Measurements from ENCODE around the gene KIAA0319L. TPM values are rescaled to one million over a fixed set of nuclear protein-coding genes. Genes with fewer than 3 reads are reported as not detected.

The KIAA0319L gene
- total and polyA plus RNA-seq, 2 experiments from 2014 or later = 16.6 to 28.3 TPM

- no peaks in the 10 kb centered on the region; the same call in 1 of the 2 replicates for H3K4me1 ChIP-seq (ENCODE audit: insufficient read depth)
- no peaks in the 10 kb centered on the region for H4K20me1 ChIP-seq (ENCODE audit: insufficient read depth)
- in situ Hi-C loops (cut with MboI) = loop anchor here (5.0 kb wide), 1 partner anchor 111 kb away; no protein-coding TSS in a partner anchor
- 82 to 85% methylated on average over 12 of the region's 12 CpGs for WGBS, 2 experiments (ENCODE audit: low coverage in 1 of 2, low lambda C conversion rate in 2 of 2, missing lambda C conversion rate in 2 of 2)
- peaks cover 1% of the 10 kb centered on the region; the same call in 1 of the 2 replicates for H3K79me2 ChIP-seq (ENCODE audit: insufficient read depth)
- TF ChIP-seq EZH2phosphoT487 (IDR thresholded peaks at IDR 0.05; ENCODE audit: insufficient read depth, low read depth) (no peak), EZH2 (IDR thresholded peaks at IDR 0.05; ENCODE audit: insufficient read depth, poor library complexity, severe bottlenecking) (no peak)
- H3K4me2 ChIP-seq (ENCODE audit: unreplicated experiment) = no peak overlapping the region
- H3K27me3 ChIP-seq (replicated peaks; ENCODE audit: insufficient read depth) = no peaks in the 10 kb centered on the region
- no peak overlapping the region for H2AFZ ChIP-seq
- no peak for DNase-seq
- H3K4me3 ChIP-seq = no peak overlapping the region
- H3K9me2 ChIP-seq (ENCODE audit: insufficient read depth) = no peaks in the 10 kb centered on the region
- no peaks in the 10 kb centered on the region for H3K36me3 ChIP-seq (ENCODE audit: low read depth)
- H3K9ac ChIP-seq = no peak overlapping the region
- no peaks in the 10 kb centered on the region for H3F3A ChIP-seq (ENCODE audit: insufficient read depth)
- H3K9me3 ChIP-seq (ENCODE audit: low read depth) = no peaks in the 10 kb centered on the region
- H3K27ac ChIP-seq = no peak overlapping the region
These were observed 6.0 kb upstream of the KIAA0319L start for GRCh38 chr1:35563166-35563565.

GRCh38 chr1:35561972-35562680 is 4.9 kb upstream of the KIAA0319L start:
- Histone ChIP-seq H3K36me3 (ENCODE audit: low read depth) (no peaks in the 10 kb centered on the region), H3K4me2 (ENCODE audit: unreplicated experiment) (no peak overlapping the region)
- in situ Hi-C loops (cut with MboI) = loop anchor here (5.0 kb wide), 1 partner anchor 110 kb away; no protein-coding TSS in a partner anchor

GRCh38 chr1:35561297-35561971 is 4.2 kb upstream of the KIAA0319L start:
- H3K4me1 ChIP-seq (ENCODE audit: insufficient read depth) = peaks cover 1% of the 10 kb centered on the region
- no peak overlapping the region for H3K27ac ChIP-seq
- TF ChIP-seq EZH2phosphoT487 (IDR thresholded peaks at IDR 0.05; ENCODE audit: insufficient read depth, low read depth) (no peak), EZH2 (IDR thresholded peaks at IDR 0.05; ENCODE audit: insufficient read depth, poor library complexity, severe bottlenecking) (no peak)
- no peak overlapping the region for H3K4me3 ChIP-seq
- 88 to 91% methylated on average over 10 to 11 of the region's 11 CpGs for WGBS, 2 experiments (ENCODE audit: low coverage in 1 of 2, low lambda C conversion rate in 2 of 2, missing lambda C conversion rate in 2 of 2)
- H4K20me1 ChIP-seq (ENCODE audit: insufficient read depth) = no peaks in the 10 kb centered on the region
- no peak overlapping the region for H2AFZ ChIP-seq
- DNase-seq = no peak
- in situ Hi-C loops (cut with MboI) = loop anchor here (5.0 kb wide), 1 partner anchor 109 kb away; no protein-coding TSS in a partner anchor
- no peaks in the 10 kb centered on the region for H3K27me3 ChIP-seq (replicated peaks; ENCODE audit: insufficient read depth)
- H3K79me2 ChIP-seq (ENCODE audit: insufficient read depth) = peaks cover 6% of the 10 kb centered on the region; the same call in 1 of the 2 replicates
- H3K36me3 ChIP-seq (ENCODE audit: low read depth) = no peaks in the 10 kb centered on the region
- no peaks in the 10 kb centered on the region for H3K9me2 ChIP-seq (ENCODE audit: insufficient read depth)
- H3K4me2 ChIP-seq (ENCODE audit: unreplicated experiment) = no peak overlapping the region
- H3K9me3 ChIP-seq (ENCODE audit: low read depth) = no peaks in the 10 kb centered on the region
- peaks cover 3% of the 10 kb centered on the region for H3F3A ChIP-seq (ENCODE audit: insufficient read depth)
- H3K9ac ChIP-seq = no peak overlapping the region

More at GRCh38 chr1:35561972-35562680, 4.9 kb upstream of the KIAA0319L start:
- TF ChIP-seq EZH2 (IDR thresholded peaks at IDR 0.05; ENCODE audit: insufficient read depth, poor library complexity, severe bottlenecking) (no peak), EZH2phosphoT487 (IDR thresholded peaks at IDR 0.05; ENCODE audit: insufficient read depth, low read depth) (no peak)
- Histone ChIP-seq H2AFZ (no peak overlapping the region), H3K27me3 (replicated peaks; ENCODE audit: insufficient read depth) (no peaks in the 10 kb centered on the region), H3K27ac (no peak overlapping the region), H3K4me1 (ENCODE audit: insufficient read depth) (no peaks in the 10 kb centered on the region; the same call in 1 of the 2 replicates), H3F3A (ENCODE audit: insufficient read depth) (no peaks in the 10 kb centered on the region), H3K9ac (no peak overlapping the region), H4K20me1 (ENCODE audit: insufficient read depth) (no peaks in the 10 kb centered on the region), H3K4me3 (no peak overlapping the region), H3K9me2 (ENCODE audit: insufficient read depth) (no peaks in the 10 kb centered on the region), H3K9me3 (ENCODE audit: low read depth) (no peaks in the 10 kb centered on the region), H3K79me2 (ENCODE audit: insufficient read depth) (peaks cover 6% of the 10 kb centered on the region; the same call in 1 of the 2 replicates)
- 92 to 93% methylated on average over 15 of the region's 15 CpGs for WGBS, 2 experiments (ENCODE audit: low coverage in 1 of 2, low lambda C conversion rate in 2 of 2, missing lambda C conversion rate in 2 of 2)
- DNase-seq = no peak
